GM21737 (cell line): Measurements from ENCODE around the gene RNF207.

Experiments used
- ATAC-seq: cut with Tn5 transposase; IDR thresholded peaks from one replicate; pipeline ENCODE4 v1.9.1; 2021; ENCODE audit warnings: mild to moderate bottlenecking, moderate library complexity; ENCODE audit not compliant: unreplicated experiment

Gene RNF207

GRCh38 chr1:6172549-6172948, 33.4 kb upstream of the RNF207 start:
- ATAC-seq = no peak

- no peak for ATAC-seq
Measured at GRCh38 chr1:6174621-6175410, 31.1 kb upstream of the RNF207 start.

GRCh38 chr1:6175411-6175828, 30.5 kb upstream of the RNF207 start:
- ATAC-seq = no peak

- ATAC-seq = no peak
Measured at GRCh38 chr1:6176779-6177178, 29.1 kb upstream of the RNF207 start.

- no peak for ATAC-seq
Measured at GRCh38 chr1:6177681-6178380, 28.1 kb upstream of the RNF207 start.

- no peak for ATAC-seq
Measured at GRCh38 chr1:6178751-6179563, 27.0 kb upstream of the RNF207 start.

- no peak for ATAC-seq
Measured at GRCh38 chr1:6179564-6180175, 26.2 kb upstream of the RNF207 start.

GRCh38 chr1:6180268-6180706, 25.6 kb upstream of the RNF207 start, which contains the start of gene CHD5:
Gene CHD5, minus strand, starts transcription at chr1:6180321. Its CDS starts 298 bp downstream, at chr1:6180023.
- ATAC-seq = no peak

GRCh38 chr1:6180707-6181311, 25.1 kb upstream of the RNF207 start:
- no peak for ATAC-seq

GRCh38 chr1:6181347-6181770, 24.6 kb upstream of the RNF207 start:
- no peak for ATAC-seq

GRCh38 chr1:6183520-6183989, 22.4 kb upstream of the RNF207 start:
- ATAC-seq = no peak

- ATAC-seq = no peak
Measured at GRCh38 chr1:6184083-6184783, 21.7 kb upstream of the RNF207 start.

GRCh38 chr1:6185151-6185550, 20.8 kb upstream of the RNF207 start:
- ATAC-seq = no peak

GRCh38 chr1:6185635-6186382, 20.1 kb upstream of the RNF207 start:
- no peak for ATAC-seq

GRCh38 chr1:6188466-6188865, 17.5 kb upstream of the RNF207 start:
- no peak for ATAC-seq

- ATAC-seq = no peak
Measured at GRCh38 chr1:6191968-6192367, 14.0 kb upstream of the RNF207 start.

- ATAC-seq = no peak
Measured at GRCh38 chr1:6197746-6198427, 8.0 kb upstream of the RNF207 start.

GRCh38 chr1:6198646-6199297, 7.1 kb upstream of the RNF207 start:
- ATAC-seq = no peak
